Small intestine (tissue), 7 donors: Measurements from ENCODE around the gene MMP11. TPM values are rescaled to one million over a fixed set of nuclear protein-coding genes. Genes with fewer than 3 reads are reported as not detected.

ENCODE experiments used
- DNase-seq, 2 donors: peaks; one replicate each; pipeline versions ENCODE4 v3.0.0 to v3.0.0-alpha.2; 2013
- FAIRE-seq: peaks from 2 replicates; lab custom pipeline; 2012; peaks lifted over from hg19 to GRCh38; lab: Jason Lieb, UNC
- H3K27ac ChIP-seq, 3 donors: one replicate each; pipeline ENCODE4 v1.5.1; 2013; ENCODE audit warnings: low read length in 2 of 3, mild to moderate bottlenecking in 2 of 3, control low read depth in 1 of 3, inconsistent platforms in 1 of 3, low read depth in 1 of 3, moderate library complexity in 1 of 3
- H3K27me3 ChIP-seq, 3 donors: one replicate each; pipeline ENCODE4 v1.6.1; 2013; ENCODE audit warnings: low read length in 3 of 3, inconsistent platforms in 1 of 3; ENCODE audit not compliant: control insufficient read depth in 3 of 3, insufficient read depth in 3 of 3
- H3K36me3 ChIP-seq, 3 donors: one replicate each; pipeline ENCODE4 v1.6.1; 2013; ENCODE audit warnings: low read length in 3 of 3, inconsistent platforms in 1 of 3, low read depth in 1 of 3, mild to moderate bottlenecking in 1 of 3, moderate library complexity in 1 of 3; ENCODE audit not compliant: control insufficient read depth in 3 of 3, insufficient read depth in 2 of 3
- H3K4me1 ChIP-seq, 3 donors: one replicate each; pipeline ENCODE4 v1.6.1; 2013; ENCODE audit warnings: low read length in 2 of 3, inconsistent platforms in 1 of 3, low read depth in 1 of 3, mild to moderate bottlenecking in 1 of 3, moderate library complexity in 1 of 3; ENCODE audit not compliant: control insufficient read depth in 3 of 3, insufficient read depth in 2 of 3
- H3K4me3 ChIP-seq, 3 donors: one replicate each; pipeline ENCODE4 v1.5.1; 2013; ENCODE audit warnings: low read length in 3 of 3, control low read depth in 1 of 3, inconsistent platforms in 1 of 3, low read depth in 1 of 3, mild to moderate bottlenecking in 1 of 3, moderate library complexity in 1 of 3
- H3K9me3 ChIP-seq, 2 donors: one replicate each; pipeline ENCODE4 v1.6.1; 2013; ENCODE audit warnings: low read depth in 1 of 2, low read length in 1 of 2; ENCODE audit not compliant: control insufficient read depth in 2 of 2, insufficient read depth in 1 of 2
- WGBS, 3 donors: extraction: QIAGEN DNeasy Blood & Tissue Kit; methylation state at CpG; one replicate each; pipeline ENCODE4 v1.1.7; 2013; 5-methylcytosine and 5-hydroxymethylcytosine counted together
- polyA plus RNA-seq, 4 donors: library from polyadenylated mRNA; stranded (reverse) in 3 of 4; unstranded in 1 of 4; fragments of 200-250 nt in 3 of 4; fragments of 120-200 nt in 1 of 4; gene quantifications; one replicate each; pipeline versions ENCODE4 v1.2.1 to v1.2.3, GENCODE V29; 2013
- donor health status: healthy with polysubstance abuse.
- donor health status: control.
- donor health status: control.
- donor health status: Bipolar disorder and iron deficiency.
- donor health status: healthy.

Gene MMP11
- polyA plus RNA-seq, 4 donors = 1.1 to 16.8 (median 1.7) TPM; not detected in 1

GRCh38 chr22:23780146-23780748, 7.6 kb downstream of the MMP11 start:
- no peak for DNase-seq
- Histone ChIP-seq H3K4me3 (no peak overlapping the region), H3K36me3 (peaks cover 0 to 23% (median 0%) of the 10 kb centered on the region in 3 donors), H3K27me3 (no peaks in the 10 kb centered on the region), H3K9me3 (no peaks in the 10 kb centered on the region), H3K4me1 (peaks cover 0 to 58% (median 2%) of the 10 kb centered on the region in 3 donors), H3K27ac (no peak overlapping the region)
- no peak for FAIRE-seq
- 84 to 93% (median 90%) methylated on average over 20 of the region's 20 CpGs for WGBS, 3 donors

GRCh38 chr22:23781065-23781464, 8.4 kb downstream of the MMP11 start:
- peak overlapping the region in 1 of 3 donors; percentile 62 for H3K27ac ChIP-seq
- H3K4me3 ChIP-seq = no peak overlapping the region
- WGBS, 3 donors = 86 to 94% (median 91%) methylated on average over 15 of the region's 15 CpGs
- no peaks in the 10 kb centered on the region for H3K9me3 ChIP-seq
- FAIRE-seq = no peak
- H3K36me3 ChIP-seq = peaks cover 0 to 23% (median 0%) of the 10 kb centered on the region in 3 donors
- no peaks in the 10 kb centered on the region for H3K27me3 ChIP-seq
- no peak for DNase-seq
- peaks cover 0 to 58% (median 2%) of the 10 kb centered on the region in 3 donors for H3K4me1 ChIP-seq

GRCh38 chr22:23781511-23782183, 9.0 kb downstream of the MMP11 start:
- H3K4me3 ChIP-seq = no peak overlapping the region
- FAIRE-seq (no peak), DNase-seq (peak in 1 of 2 donors; percentile 79)
- WGBS, 3 donors = 73 to 79% (median 75%) methylated on average over 14 of the region's 14 CpGs
- peaks cover 0 to 23% (median 0%) of the 10 kb centered on the region in 3 donors for H3K36me3 ChIP-seq
- no peaks in the 10 kb centered on the region for H3K27me3 ChIP-seq
- H3K27ac ChIP-seq = peak overlapping the region in 1 of 3 donors; percentile 62
- no peaks in the 10 kb centered on the region for H3K9me3 ChIP-seq
- peaks cover 0 to 64% (median 2%) of the 10 kb centered on the region in 3 donors for H3K4me1 ChIP-seq

GRCh38 chr22:23782252-23782651, 9.6 kb downstream of the MMP11 start:
- Histone ChIP-seq H3K27me3 (no peaks in the 10 kb centered on the region), H3K36me3 (peaks cover 0 to 23% (median 0%) of the 10 kb centered on the region in 3 donors), H3K4me3 (no peak overlapping the region), H3K4me1 (peaks cover 0 to 64% (median 2%) of the 10 kb centered on the region in 3 donors), H3K27ac (peak overlapping the region in 1 of 3 donors; percentile 52), H3K9me3 (no peaks in the 10 kb centered on the region)
- FAIRE-seq (no peak), DNase-seq (no peak)
- WGBS, 3 donors = 94 to 96% (median 94%) methylated on average over 14 to 16 of the region's 16 CpGs

- Histone ChIP-seq H3K27ac (peak overlapping the region in 1 of 3 donors; percentile 52), H3K4me3 (no peak overlapping the region), H3K9me3 (no peaks in the 10 kb centered on the region), H3K36me3 (peaks cover 0 to 23% (median 0%) of the 10 kb centered on the region in 3 donors), H3K27me3 (no peaks in the 10 kb centered on the region), H3K4me1 (peaks cover 0 to 62% (median 2%) of the 10 kb centered on the region in 3 donors)
- FAIRE-seq (no peak), DNase-seq (no peak)
- 81 to 100% (median 93%) methylated on average over 1 of the region's 1 CpG for WGBS, 3 donors
Measured at GRCh38 chr22:23782703-23783102, 10.1 kb downstream of the MMP11 start.

- 79 to 85% (median 79%) methylated on average over 14 to 15 of the region's 15 CpGs for WGBS, 3 donors
- DNase-seq = no peak
- H3K27me3 ChIP-seq = no peaks in the 10 kb centered on the region
- H3K4me3 ChIP-seq = no peak overlapping the region
- H3K4me1 ChIP-seq = peaks cover 3 to 59% (median 3%) of the 10 kb centered on the region in 3 donors
- peaks cover 0 to 20% (median 0%) of the 10 kb centered on the region in 3 donors for H3K36me3 ChIP-seq
- no peaks in the 10 kb centered on the region for H3K9me3 ChIP-seq
- peak overlapping the region in 1 of 3 donors; percentile 61 for H3K27ac ChIP-seq
- FAIRE-seq = no peak
Measured at GRCh38 chr22:23783265-23784150, 10.9 kb downstream of the MMP11 start.

- Histone ChIP-seq H3K4me3 (no peak overlapping the region), H3K27ac (peak overlapping the region in 1 of 3 donors; percentile 61), H3K4me1 (peaks cover 3 to 55% (median 6%) of the 10 kb centered on the region in 3 donors), H3K27me3 (no peaks in the 10 kb centered on the region), H3K9me3 (no peaks in the 10 kb centered on the region), H3K36me3 (peaks cover 0 to 20% (median 0%) of the 10 kb centered on the region in 3 donors)
- peak; percentile 46 to 51 for DNase-seq
- WGBS, 3 donors = 46 to 62% (median 52%) methylated on average over 8 of the region's 8 CpGs
- FAIRE-seq = no peak
Measured at GRCh38 chr22:23784215-23784732, 11.6 kb downstream of the MMP11 start.
